GM18867 (cell line): ENCODE data around the gene SGPL1.

ENCODE experiments used
- ATAC-seq: cut with Tn5 transposase; IDR thresholded peaks from one replicate; pipeline ENCODE4 v1.9.1; 2021; ENCODE audit warnings: mild to moderate bottlenecking, moderate library complexity; ENCODE audit not compliant: unreplicated experiment

Gene SGPL1

DNA sequence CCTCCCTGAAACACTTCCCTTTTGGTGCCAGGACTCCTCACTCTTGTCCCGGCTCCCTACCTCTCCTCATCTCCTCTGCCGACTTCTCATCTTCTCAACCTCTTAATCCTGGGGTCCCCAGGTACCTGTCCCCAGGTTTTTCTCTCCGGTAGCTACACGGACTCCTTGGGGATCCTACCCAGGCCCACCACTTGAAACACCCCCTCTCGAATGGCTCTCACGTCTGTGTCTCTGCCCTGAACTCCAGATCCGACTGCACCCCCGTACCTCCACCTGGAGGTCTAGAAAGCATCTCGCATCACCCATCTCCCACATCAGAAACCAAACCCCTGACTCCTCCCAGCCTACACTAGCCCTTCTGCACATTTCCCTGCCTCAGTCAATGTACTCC, 35.4 kb upstream of the SGPL1 start:
- no peak for ATAC-seq

DNA sequence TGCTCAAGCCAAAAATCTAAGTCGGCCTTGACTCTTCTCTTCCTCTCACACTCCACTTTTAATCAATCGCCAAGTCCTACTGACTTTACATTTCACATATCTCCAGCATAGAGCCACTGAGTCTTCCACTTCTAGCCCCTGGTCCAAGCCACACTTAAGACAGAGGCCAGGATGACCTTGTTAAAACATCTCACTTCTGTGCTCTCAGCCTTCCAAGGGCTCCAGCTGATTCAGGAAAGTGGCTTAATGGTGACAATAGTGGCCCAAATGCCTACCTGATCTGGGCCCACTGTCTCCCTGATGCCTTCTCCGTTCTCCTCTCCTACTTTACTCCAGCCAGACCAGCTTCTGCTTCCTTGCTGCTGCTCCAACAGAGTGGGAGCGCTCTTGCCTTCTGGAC, 35.0 kb upstream of the SGPL1 start:
- no peak for ATAC-seq

DNA sequence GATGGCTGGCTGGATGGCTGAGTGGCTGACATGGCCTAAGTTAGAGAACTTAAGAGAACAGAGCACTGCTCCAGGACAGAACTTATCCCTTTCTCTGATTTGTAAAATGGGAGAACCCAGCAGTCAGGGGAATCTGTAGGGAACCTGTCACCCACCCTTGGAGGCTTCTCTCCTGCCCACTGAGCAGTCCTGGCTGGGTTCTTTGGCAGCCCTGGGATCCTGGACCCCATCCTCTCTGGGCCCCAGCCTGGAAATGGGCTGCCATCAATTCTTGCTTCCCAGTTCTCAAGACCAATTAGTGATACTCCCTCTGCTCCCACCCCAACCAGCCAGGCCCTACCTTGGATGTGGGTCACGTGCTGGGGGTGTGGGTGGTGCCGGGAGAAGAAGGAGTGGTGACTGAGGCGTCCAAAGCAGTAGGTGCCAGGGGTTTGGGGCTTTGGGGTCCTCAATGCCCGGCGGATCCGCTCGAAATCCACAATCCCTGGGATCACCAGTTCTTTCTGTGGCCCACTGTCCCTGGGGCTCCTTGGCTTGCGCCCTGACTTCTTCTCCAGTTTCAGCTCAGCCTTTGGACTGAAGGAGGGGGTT, 34.2 kb upstream of the SGPL1 start:
- no peak for ATAC-seq

DNA sequence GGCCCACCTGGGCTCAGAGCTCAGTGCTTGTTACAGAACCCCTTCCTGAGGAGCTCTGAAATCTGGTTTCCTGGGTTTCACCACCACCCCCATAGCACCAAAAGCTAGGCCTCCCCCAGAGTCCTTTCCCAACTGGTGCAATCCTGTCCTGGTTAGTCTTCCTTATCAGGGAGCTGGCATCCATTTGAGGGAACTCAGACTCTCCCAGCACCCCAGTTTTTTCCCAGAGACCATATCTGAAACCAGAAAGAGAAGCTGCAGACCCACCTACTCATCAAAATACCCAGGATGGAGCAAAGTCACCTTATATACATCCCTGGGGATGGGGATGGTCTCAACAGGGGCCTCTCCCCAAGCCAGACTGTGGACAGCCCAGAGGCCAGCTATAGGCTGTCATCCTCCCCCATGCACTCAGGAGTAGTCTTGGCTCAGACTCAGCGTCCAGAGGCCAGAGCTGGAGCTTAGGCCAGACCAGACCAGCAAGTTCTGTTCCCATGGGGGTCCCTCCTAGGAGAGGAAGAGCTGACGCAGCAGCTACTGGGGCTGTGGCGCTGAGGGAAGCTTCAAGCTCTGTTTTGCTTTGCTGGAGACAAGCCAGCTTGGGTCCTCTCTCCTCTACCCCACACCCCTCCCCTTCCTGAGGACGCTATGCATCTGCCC, 33.5 kb upstream of the SGPL1 start:
- ATAC-seq: no peak

DNA sequence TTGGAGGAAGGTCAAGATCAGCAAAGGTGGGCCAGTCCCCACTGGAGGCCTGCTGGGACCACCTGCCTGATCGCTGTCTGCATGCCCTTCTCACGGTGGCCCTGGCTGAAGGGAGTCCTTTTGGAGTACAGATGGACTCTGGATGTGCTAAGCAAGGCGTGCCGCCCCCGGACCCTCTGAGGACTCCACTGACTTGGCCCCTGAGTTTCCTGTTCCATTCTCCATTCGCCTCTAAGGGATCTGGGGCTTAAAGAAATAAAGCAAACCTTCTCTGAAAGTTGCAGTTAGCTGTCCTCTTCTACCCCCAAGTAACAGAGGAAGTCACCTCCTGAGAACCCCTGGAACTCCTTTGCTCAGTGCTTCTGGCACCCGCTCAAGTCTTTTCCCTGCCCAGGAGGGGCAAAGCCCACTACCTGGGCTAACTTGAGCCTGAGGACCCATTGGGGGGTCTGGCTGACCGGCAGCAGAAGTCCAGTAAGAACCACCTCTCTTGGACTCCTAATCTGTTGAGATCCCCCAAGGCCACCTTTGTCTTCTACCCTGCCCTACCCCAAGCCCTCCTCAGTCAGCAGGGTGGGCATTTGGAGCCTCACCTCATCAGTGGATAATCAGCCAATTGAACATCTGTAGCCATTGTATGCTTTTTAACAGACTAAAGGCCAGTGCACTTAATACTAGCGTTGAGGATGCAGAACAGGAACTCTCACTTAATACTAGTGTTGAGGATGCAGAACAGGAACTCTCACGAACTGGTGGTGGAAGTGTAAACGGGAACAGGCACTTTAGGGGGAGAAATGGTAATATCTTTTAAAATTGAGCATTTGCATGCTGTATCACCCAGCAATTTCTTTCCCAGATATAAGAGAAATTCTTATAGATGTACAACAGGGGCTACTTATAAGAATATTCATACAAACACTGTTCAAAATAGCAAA, 32.7 kb upstream of the SGPL1 start:
- ATAC-seq: no peak

DNA sequence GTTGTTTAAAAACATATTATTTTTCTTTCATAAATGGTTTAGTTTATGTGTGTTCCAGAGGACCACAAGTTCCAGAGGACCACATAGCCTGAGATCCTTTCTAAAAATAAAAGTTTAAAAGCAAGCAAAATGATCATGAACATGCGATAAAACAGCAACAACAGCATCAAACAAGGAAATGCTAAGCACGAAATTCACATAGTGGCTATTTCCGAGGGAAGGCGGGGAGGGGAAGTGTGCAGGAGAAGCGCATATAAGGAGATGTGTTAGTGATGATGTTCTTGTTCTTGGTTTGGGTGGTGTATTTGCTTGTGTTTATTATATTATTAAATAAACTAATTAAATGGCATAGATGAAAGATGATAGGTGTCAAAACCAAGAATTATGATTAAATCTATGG, 31.7 kb upstream of the SGPL1 start:
- ATAC-seq: no peak

DNA sequence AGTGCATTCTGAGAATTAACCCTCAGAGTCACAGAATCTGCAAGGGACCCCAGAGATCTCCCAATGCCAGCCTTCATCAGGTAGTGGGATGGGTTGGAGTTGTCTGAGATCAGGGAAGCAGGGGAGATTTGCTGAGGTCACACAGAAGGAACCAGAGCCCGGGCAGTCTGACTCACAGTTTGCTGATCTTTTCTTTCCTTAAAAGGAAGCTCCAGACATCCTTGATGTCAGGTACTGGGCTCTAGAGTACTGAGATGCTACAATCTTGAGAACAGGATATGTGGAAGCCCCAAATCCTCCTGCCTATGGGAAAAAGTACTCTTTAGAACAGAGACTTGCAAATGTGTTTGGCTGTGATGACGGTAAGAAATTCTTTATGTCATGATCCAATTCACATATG, 31.3 kb upstream of the SGPL1 start:
- no peak for ATAC-seq

DNA sequence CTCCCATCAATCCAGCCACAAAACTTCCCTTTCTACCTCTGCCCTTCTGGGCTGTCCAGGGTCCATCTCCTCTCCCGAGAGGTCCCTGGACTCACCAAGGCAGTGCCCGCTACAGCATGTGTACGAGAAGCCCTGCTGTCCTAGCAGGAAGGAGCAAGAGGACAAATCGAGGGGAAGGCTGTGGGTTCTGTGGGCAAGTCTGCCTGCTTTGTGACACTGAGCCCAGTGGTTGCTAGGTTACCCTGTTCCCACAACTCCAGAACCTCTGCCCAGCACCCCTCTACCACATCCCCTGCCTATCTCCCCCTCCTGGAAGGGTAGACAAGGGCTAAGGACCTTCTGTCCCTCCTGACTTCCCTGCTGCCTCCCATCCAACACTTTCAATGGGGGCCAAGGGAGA, 30.6 kb upstream of the SGPL1 start, which contains the start of gene TBATA:
Gene TBATA, minus strand, starts transcription at position 188 of the 400 bp plus-strand sequence. CDS start 1,998 bp downstream, outside the sequence.
- ATAC-seq: no peak

DNA sequence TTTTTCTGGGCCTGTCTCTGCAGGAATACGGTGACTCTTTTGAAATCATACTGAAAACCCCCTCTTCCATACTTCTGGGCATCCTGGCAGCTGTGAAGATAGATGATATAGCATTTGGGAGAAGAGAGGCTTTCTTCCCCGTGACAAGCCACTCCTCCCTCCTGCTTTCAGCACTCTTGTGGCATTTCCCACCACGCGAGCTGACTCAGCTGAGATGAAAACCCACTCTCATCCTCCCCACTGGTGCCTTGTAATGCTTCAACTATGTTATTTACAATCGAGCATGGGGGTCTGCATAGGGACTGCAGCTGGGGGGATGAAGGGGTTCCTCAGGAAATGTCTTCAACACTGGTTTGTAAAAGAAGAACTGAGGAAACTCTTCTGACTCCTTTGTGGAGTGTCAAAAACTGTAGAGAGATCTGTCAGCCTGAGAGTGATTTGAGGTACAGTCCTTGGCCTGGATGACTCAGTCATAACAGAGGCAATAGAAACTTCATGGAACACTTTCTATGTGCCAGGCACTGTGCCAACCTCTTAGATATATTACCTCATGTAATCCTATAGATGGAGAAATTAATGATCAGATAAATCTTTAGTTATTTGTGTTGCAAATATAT, 28.8 kb upstream of the SGPL1 start:
- ATAC-seq: no peak

DNA sequence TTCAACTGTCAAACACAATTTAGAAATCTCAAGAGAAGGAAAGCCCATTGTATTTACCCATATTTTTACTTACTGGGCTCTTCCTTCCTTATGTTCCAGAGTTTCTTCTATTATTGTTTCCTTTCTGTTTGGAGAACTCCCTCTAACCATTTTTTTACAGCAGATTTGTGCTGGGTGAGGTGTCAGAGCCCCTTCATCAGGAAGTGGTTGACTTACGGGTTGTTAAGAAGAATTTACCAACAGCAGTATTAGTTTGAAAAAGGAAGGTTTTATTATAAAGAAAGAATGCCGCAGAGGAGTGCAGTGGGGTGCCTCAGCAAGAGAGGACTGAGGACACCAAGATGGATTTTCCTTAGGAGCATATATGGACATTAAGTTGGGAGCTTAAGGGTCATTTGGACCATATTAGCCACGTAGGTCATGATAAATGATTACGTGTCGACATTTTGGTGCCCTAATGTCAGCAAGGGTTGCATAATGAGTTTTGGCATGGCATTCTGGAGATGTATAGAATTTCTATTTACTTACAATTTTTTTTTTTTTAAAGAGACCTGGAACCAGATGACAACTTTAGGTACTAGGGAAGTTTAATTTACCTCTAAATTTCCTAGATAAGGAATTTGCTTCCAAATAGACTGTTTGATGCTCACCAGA, 24.2 kb upstream of the SGPL1 start:
- ATAC-seq: no peak

DNA sequence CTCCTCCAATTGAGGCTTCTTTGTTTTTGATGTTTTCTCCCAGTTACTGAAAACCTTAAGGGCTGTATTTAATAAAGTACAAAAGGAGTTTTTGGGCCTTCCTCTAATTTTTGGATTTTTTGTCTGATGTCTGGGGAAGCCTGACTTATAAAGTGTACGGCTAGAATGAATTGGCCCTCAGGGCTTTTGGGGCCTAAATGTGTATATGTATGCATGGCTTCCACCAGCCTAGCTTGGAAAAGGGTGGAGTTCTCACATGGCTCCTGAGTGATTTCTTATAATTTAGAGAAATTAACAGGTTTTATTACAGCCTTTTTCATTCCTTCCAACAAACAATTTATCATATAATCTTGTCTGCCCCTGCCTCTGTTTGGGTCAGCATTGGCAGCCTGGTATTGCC, 20.1 kb upstream of the SGPL1 start:
- ATAC-seq: no peak

DNA sequence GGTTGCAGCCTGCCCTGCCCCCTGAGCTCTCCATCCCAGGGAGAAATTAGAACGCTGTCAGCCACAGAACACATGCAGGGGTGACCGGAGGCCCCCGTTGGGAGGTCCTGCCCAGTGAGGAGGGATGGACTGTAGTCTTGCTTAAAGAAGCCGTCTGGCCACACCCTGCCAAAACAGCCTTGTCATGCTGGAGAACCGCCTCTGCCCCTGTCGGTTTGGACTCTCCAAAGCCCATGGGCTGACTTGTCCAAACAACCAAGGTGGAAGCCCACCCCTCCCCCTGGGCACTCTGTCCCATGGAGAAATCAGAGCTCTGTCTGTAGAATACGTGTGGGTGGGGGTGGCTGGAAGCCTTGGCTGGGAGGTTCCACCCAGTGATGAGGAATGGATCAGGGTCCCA, 17.9 kb upstream of the SGPL1 start:
- no peak for ATAC-seq

DNA sequence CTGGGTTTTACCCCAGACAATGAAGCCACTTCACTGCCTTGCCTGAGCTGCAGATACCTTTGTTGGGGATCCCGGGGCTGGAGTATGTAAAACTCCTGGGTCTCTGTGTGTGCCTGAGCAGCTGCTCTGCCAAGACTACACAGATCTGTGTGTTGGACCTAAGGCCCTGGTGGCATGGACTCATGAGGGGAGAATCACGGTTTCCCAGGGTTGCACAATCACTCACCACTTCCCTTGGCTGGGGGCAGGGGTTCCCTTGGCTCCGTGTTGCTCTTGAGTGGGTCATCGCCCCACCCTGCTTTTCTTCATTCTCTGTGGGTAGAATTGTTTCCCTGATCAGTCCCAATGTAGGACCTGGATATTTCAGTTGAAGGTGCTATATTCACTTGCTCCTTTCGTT, 16.6 kb upstream of the SGPL1 start:
- no peak for ATAC-seq

DNA sequence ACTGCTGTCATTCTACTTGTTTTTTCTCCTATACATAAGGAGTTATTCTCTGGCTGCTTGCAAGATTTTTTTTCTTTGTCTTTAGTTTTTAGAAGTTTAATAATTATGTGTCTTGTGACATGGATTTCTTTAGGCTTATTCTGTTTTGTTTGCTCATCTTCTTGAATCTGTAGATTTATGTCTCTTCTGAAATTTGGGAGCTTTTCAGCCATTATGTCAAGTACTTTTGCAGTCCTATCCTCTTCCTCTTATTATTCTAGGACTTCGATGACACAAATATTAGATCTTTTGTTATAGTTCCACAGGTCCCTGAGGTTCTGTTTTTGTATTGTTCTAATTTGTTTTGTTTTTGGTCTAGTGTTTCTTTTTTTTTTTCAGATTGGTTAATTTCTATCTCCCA, 13.9 kb upstream of the SGPL1 start:
- ATAC-seq: no peak

DNA sequence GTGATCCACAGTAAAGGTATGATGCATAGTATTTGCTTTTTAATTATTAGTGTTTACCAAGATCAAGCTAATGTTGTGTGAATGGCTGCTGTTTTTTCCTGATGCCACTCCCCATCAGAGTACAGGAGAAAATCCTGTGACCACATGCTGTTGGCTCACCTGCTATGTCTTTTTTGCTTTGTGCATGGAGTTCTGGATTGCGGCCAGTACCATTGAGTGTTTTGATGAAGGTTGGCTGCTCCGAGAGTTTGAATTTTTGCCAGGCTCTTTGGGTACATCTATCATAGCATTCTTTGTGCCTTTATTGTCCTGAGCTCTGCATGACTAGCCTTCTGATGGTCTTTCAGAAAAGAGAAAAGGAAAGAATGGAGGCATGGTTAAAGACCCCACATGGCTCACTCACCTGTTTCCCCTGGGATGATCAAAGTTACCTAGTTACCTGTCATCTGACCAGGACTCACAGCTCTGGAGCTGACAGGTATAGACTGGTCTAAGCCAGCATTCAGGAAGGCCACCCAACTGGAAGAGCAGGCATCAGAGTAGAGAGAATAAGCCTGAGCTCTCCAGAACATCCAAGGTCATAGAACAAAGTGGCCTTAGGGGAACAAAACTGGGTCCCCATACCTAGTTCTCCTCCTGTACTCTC, 11.8 kb upstream of the SGPL1 start:
- ATAC-seq: no peak

DNA sequence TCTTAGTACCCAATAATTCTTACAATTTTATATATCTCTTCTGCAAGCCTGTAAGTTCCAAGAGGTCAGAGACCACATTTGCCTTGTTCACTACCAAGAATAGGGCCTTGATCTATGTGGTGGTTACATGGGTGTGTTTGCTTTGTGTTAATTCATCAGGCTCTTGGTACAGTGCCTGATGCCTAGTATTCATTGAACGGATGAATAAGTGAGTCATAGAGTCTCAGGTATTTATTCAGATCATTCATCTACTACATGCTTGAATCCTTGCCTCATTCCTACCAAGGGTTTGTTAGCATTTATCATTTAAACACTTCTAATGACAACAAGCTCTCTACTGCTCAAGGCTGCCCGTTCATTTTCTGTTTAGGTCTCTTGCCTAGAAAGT, 11.3 kb upstream of the SGPL1 start:
- ATAC-seq: no peak

DNA sequence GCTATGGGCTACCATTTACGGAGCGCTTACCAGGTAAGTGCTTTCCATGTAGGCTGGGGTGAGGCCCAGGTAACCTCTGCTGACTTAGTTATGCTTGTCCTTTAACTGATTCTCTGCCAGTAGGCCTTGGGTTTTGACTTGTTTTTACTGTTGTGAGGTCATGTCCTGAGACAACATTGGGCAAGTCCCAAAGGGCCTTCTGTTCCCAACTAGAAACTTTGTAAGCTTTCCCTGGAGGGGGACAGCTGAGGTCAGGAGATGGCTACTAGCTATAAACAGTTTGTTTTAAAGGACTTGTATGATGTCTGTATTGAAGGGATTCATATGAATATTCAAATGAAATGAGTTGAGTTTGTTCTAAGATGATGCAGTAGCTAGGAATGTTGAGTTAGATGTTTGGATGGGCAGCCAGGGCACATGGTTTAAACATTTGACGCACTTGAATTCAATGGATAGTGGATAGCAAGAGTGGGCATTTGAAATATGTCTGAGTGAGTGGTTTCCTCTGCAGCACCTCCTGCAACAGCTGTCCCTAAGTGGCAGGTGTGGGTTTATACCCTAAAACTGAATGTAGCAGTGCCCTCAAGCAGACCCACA, 10.0 kb upstream of the SGPL1 start:
- ATAC-seq: no peak

DNA sequence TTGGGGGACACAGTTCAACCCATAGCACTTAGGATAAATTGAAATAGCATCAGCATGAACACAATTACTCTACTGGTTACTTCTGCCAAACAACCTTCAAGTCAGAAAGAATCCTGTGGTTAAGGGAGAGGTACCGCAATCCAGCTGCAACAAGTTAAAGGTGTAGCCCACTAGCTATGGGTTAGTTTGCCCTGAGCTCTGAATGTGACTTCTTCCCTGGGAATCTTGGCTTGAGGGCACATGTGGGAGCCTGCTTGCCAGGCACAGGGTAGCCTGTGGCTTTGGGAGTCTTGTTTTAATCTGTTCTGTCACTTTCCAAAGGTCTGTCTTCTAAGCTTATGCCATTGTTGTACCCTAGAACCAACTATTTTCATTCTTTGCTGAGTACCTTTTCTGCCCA, 8.9 kb upstream of the SGPL1 start:
- no peak for ATAC-seq

DNA sequence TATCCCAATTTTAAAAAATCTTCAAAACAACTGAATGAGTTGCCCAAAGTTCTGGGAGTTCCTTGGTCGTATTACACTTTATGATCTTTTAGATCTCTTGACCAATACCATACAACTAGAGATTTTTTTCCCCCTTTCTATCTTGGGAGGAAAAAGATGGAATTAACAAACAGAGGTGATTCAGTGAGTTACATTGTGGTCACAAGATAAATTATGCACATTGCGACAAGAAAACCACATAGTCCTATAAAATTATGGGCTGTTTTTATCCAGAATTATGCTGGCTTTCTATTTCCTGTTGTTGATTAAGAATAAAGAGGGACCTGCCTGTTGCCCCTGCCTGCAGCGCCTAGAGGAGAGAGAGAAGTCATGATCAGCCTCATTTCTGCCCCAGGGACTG, 8.2 kb upstream of the SGPL1 start:
- ATAC-seq: no peak

DNA sequence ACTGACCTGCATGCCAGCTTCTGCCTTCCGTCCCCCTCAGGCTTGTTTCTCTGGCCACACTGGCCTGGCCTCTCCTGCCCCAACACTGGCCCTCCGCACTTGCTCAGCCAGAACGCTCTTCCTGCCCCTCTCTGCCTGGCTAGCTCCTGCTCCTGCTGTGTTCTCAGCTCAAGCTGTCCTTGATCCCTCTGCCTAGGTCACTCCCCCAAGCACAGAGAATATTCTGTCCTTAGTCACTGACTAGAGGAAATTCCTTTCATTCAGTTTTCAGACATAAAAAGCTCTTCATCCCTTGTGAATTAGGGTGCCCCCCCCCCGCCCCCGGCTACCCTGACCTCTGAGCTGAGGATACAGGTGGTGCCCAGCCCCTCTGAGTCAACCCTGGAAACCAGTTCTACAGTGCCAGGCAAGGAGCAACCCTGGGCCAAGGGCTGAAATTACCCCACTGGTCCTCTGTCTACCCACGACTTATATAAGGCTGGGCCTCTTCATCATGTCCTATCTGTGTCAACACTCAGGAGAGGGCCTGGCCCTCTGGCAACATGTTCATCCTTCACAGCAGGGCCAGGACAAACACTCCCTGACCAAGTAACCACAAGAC, 6.6 kb upstream of the SGPL1 start:
- no peak for ATAC-seq
